ENCODE measurements around the gene DET1.

- TF ChIP-seq CTCF (IDR thresholded peaks at IDR 0.05) (no peak), POLR2A (IDR thresholded peaks at IDR 0.05) (no peak)
Measured at GRCh38 chr15:88590759-88591158, 44.3 kb upstream of the DET1 start.

Measured in body of pancreas (tissue), 4 donors.